Activated T-helper 1 cell treated with anti-CD3 and anti-CD28 coated beads, Interleukin-12 subunit alpha, Interleukin-12 subunit beta, Interleukin-2, Interleukin-4 antibody, amounts not matched to agents 30 ng/mL and 10 ng/mL and 1 ng/mL, durations not matched to agents 14 hours and 24 hours and 36 hours (primary cell): ENCODE measurements around the gene RLN3. TPM values are rescaled to one million over a fixed set of nuclear protein-coding genes. Genes with fewer than 3 reads are reported as not detected.

Source experiments
- DNase-seq: peaks from one replicate; pipeline ENCODE4 v3.0.0; 2021; ENCODE audit warnings: low spot score
- H3K27ac Mint-ChIP-seq: one replicate; pipeline ENCODE4 v1.8.0; 2021; ENCODE audit warnings: mild to moderate bottlenecking, mixed read lengths
- H3K27me3 Mint-ChIP-seq: one replicate; pipeline ENCODE4 v1.8.0; 2022; ENCODE audit warnings: mild to moderate bottlenecking, moderate library complexity, mixed read lengths; ENCODE audit not compliant: insufficient read depth
- H3K36me3 Mint-ChIP-seq: one replicate; pipeline ENCODE4 v1.8.0; 2021; ENCODE audit warnings: low read depth, mixed read lengths
- H3K4me1 Mint-ChIP-seq: one replicate; pipeline ENCODE4 v1.8.0; 2021; ENCODE audit warnings: low read depth, mixed read lengths
- H3K4me3 Mint-ChIP-seq: one replicate; pipeline ENCODE4 v1.8.0; 2021; ENCODE audit warnings: mild to moderate bottlenecking, moderate library complexity, mixed read lengths
- H3K9me3 Mint-ChIP-seq: one replicate; pipeline ENCODE4 v1.8.0; 2021; ENCODE audit warnings: mixed read lengths
- intact Hi-C: fragments of 100-400 bp; cut with micrococcal nuclease; formaldehyde crosslinking; loops from one replicate; pipeline ENCODE4 v1.15.1; 2024
- total RNA-seq: library from RNA; stranded (reverse); gene quantifications from 2 replicates; pipeline ENCODE4 v1.2.3, GENCODE V29; 2022

The RLN3 gene, protein sequence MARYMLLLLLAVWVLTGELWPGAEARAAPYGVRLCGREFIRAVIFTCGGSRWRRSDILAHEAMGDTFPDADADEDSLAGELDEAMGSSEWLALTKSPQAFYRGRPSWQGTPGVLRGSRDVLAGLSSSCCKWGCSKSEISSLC
- not detected in 2 replicates for total RNA-seq

- Mint-ChIP-seq H3K4me1 (peaks cover 14% of the 10 kb centered on the region), H3K9me3 (no peaks in the 10 kb centered on the region), H3K36me3 (peaks cover 5% of the 10 kb centered on the region), H3K4me3 (peak within 1 kb of the TSS; percentile 29), H3K27ac (peak within 1 kb of the TSS; percentile 64), H3K27me3 (peaks cover 3% of the 10 kb centered on the region)
- DNase-seq, result no peak
- intact Hi-C loops, result no loop called here
Observed at GRCh38 chr19:14027856-14028450, at the start of gene RLN3. Gene RLN3, plus strand, starts transcription at chr19:14028148. Its CDS starts 57 bp downstream, at chr19:14028205.

DNA sequence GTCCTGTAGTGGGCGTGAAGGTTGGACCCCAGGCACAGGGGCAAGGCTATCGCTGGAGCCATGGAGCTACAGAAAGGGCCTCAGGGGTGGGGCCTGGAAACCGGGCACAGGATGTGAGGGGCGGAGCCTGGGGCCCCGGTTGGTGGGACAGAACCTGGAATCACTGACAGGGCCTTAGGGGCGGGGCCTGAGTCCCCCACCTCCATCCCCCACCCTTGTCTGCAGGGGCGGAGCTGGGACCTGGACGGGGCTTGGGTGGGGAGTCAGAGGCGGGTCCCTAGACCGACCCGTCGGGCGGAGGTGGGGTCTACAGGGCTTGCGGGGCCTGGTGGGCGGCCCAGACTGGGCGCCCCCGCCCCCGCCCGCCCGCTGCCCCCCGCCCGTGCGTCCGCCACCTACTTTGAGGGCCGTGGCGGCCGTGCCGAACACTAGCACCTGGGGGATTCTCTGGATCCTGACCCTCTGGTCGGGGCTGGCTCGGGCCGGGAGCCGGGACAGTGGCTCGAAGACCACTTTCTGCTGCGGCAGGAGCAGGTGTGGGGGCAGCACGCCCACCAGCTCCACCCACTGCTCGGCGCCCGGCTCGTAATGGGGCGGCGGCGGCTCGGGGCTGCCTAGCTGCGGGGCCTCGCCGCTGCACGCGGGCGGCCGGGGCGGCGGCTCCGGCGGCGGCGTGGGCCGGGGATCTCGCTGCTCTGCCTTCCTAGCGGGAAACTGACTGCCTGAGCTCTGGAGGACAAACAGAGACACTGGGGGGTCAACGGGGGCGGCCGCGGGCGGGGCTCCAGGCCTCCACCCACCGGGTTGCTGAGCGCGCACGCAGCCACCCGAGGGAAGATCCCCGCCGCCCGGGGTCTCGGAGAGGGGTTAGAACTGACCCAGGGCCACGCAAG is 49.4 kb upstream of the RLN3 start:
- no peaks in the 10 kb centered on the region for H3K9me3 Mint-ChIP-seq
- intact Hi-C loops, result no loop called here
- H3K36me3 Mint-ChIP-seq, result peaks cover 8% of the 10 kb centered on the region
- no peak overlapping the region for H3K27ac Mint-ChIP-seq
- no peak for DNase-seq
- H3K4me3 Mint-ChIP-seq, result no peak overlapping the region
- H3K27me3 Mint-ChIP-seq, result no peaks in the 10 kb centered on the region
- H3K4me1 Mint-ChIP-seq, result peaks cover 9% of the 10 kb centered on the region

DNA sequence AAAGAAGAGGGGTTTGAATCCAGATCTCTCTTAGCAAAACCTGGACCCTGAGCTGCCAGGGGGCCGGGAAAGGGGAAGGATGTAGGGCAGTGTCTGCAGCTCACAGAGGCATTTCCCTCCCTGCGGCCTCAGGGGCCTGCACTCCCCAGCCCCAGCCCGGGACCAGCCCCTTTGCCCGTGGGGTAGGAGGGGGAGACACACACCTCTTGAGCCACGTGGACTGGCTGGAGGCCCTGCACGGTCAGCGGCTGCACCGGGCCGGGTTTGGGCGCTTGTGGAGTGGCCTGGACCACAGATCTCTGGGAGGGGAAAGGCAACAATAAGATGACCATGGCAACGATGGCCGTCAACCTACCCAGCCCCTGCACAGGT is 48.7 kb upstream of the RLN3 start:
- Mint-ChIP-seq H3K27ac (no peak overlapping the region), H3K36me3 (peaks cover 7% of the 10 kb centered on the region), H3K4me1 (peaks cover 9% of the 10 kb centered on the region), H3K9me3 (no peaks in the 10 kb centered on the region), H3K4me3 (no peak overlapping the region), H3K27me3 (no peaks in the 10 kb centered on the region)
- intact Hi-C loops, result no loop called here
- DNase-seq, result no peak

DNA sequence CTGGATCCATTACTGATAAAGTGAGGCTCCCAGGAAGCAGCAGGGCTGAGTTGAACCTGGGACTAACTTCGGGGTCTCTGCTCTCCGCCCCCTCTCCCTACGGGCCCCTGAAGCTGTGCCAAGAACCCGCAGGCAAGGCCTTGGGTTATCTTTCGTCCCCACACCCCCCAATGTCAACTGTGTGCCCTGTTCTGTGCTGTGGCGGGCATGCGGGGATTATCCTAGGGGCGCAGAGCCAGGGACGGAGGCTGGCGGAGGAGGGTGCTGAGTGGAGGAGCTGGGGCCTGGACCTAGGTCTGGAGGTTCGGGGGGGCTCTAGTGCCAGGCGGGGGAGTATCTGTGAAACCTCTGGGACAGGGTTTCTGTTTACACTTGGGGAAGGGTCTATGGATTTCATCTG is 48.3 kb upstream of the RLN3 start:
- DNase-seq, result no peak
- Mint-ChIP-seq H3K27ac (no peak overlapping the region), H3K4me3 (no peak overlapping the region), H3K36me3 (peaks cover 5% of the 10 kb centered on the region), H3K27me3 (no peaks in the 10 kb centered on the region), H3K4me1 (peaks cover 9% of the 10 kb centered on the region), H3K9me3 (no peaks in the 10 kb centered on the region)
- intact Hi-C loops, result no loop called here

DNA sequence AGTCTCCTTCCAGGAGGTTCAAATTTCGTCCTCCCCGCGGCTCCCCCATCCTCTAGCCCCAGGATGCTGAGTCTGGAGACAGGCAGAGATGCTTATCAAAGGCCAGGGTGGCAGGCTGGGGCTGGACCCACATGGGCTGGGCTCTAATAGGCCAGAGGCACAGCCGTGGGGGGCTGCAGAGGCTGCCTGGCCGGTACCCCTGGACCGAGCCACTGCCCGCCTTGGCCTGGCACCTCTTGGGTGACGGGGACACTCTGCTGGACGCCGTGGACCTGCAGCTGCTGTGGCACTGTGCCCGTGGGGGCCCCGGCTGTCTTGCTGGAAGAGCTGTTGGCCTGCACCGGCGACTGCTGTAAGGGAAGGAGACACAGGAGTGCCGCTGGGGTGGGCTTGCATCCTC is 47.6 kb upstream of the RLN3 start:
- Mint-ChIP-seq H3K4me3 (no peak overlapping the region), H3K27ac (no peak overlapping the region), H3K27me3 (no peaks in the 10 kb centered on the region), H3K36me3 (peaks cover 5% of the 10 kb centered on the region), H3K4me1 (peaks cover 12% of the 10 kb centered on the region), H3K9me3 (no peaks in the 10 kb centered on the region)
- intact Hi-C loops, result no loop called here
- DNase-seq, result no peak

DNA sequence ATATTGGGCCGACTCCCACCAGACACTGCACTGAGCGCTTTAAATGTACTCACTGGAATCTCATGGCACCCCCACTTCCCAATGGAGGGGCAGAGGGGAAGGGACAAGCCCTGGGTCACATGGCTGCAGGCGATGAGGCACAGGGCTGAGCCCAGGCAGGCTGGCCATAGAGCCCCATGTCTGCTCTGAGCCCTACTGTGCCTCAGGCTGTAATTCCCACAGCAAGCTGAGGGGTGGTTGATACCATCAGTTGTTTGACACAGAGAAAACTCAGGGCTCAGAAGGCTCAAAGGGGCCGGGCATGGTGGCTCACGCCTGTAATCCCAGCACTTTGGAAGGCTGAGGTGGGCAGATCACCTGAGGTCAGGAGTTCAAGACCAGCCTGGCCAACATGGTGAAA is 46.9 kb upstream of the RLN3 start:
- H3K27ac Mint-ChIP-seq, result peak overlapping the region; percentile 29
- peaks cover 5% of the 10 kb centered on the region for H3K36me3 Mint-ChIP-seq
- no peak overlapping the region for H3K4me3 Mint-ChIP-seq
- no peak for DNase-seq
- no peaks in the 10 kb centered on the region for H3K9me3 Mint-ChIP-seq
- H3K4me1 Mint-ChIP-seq, result peaks cover 19% of the 10 kb centered on the region
- no peaks in the 10 kb centered on the region for H3K27me3 Mint-ChIP-seq
- intact Hi-C loops, result no loop called here

DNA sequence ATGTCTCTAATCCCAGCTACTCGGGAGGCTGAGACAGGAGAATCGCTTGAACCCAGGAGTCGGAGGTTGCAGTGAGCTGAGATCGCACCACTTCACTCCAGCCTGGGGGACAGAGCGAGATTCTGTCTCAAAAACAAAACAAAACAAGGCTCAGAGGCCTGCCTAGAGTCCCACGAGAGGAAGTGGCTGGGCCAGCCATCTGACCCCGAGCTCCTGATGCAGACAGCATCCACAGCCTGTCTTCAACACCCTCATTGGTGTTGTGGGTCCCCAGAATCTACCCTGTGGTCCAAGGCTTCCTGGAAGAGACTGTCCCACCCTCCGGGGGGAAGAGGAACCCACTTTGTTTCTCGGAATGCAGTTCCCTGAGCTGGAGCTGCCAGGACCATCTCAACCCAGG is 46.5 kb upstream of the RLN3 start:
- Mint-ChIP-seq H3K4me1 (peaks cover 23% of the 10 kb centered on the region), H3K36me3 (peaks cover 4% of the 10 kb centered on the region), H3K9me3 (no peaks in the 10 kb centered on the region), H3K4me3 (no peak overlapping the region), H3K27me3 (no peaks in the 10 kb centered on the region), H3K27ac (peak overlapping the region; percentile 29)
- no peak for DNase-seq
- intact Hi-C loops, result no loop called here

DNA sequence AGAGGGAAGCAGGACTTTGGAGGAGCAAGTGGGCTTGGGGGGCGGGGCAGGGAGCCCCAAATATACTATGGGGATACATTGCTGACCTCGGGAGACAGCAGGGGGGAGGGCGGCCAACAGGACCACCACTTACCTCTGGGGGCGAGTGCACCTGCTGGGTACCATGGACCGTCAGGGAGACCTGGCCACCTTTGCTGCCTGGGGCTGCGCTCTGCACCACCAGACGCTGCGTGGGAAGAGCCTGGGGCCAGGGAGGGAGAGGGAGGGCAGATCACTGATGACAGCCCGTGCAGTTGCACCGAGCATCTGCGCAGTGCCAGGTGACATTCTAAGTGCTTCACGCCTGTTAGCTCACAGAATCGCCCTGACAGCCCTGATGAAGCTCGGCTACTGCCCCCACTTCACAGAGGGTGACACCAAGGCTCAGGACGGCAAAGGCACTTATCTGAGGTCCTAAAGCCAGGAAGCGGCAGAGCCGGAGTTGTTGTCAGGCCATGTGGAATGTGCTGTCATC is 45.9 kb upstream of the RLN3 start:
- H3K27me3 Mint-ChIP-seq, result no peaks in the 10 kb centered on the region
- H3K4me3 Mint-ChIP-seq, result no peak overlapping the region
- H3K36me3 Mint-ChIP-seq, result peaks cover 2% of the 10 kb centered on the region
- H3K9me3 Mint-ChIP-seq, result no peaks in the 10 kb centered on the region
- peaks cover 28% of the 10 kb centered on the region for H3K4me1 Mint-ChIP-seq
- no peak for DNase-seq
- intact Hi-C loops, result no loop called here
- H3K27ac Mint-ChIP-seq, result no peak overlapping the region

DNA sequence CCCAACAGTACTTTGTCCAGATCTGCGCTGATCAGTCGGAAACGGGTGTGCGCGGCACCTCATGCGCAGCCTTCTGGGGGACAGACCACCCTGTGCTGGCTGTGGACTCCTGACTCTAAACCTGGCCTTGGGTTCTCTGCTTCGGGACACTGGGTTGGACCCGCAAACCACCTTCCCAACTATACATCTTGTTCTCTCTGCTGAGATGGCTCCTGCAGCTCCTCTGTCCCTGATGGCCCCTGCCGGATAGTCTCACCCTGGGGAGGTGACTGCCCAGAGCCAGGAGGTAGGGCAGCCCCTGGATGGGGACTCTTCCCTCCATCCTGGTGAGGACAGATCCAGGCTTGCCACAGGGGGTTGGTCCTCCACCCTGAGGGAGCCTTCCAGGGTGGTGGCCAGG is 45.2 kb upstream of the RLN3 start:
- intact Hi-C loops, result no loop called here
- no peak overlapping the region for H3K27ac Mint-ChIP-seq
- H3K9me3 Mint-ChIP-seq, result no peaks in the 10 kb centered on the region
- no peak for DNase-seq
- H3K27me3 Mint-ChIP-seq, result no peaks in the 10 kb centered on the region
- peaks cover 2% of the 10 kb centered on the region for H3K36me3 Mint-ChIP-seq
- peaks cover 32% of the 10 kb centered on the region for H3K4me1 Mint-ChIP-seq
- no peak overlapping the region for H3K4me3 Mint-ChIP-seq

DNA sequence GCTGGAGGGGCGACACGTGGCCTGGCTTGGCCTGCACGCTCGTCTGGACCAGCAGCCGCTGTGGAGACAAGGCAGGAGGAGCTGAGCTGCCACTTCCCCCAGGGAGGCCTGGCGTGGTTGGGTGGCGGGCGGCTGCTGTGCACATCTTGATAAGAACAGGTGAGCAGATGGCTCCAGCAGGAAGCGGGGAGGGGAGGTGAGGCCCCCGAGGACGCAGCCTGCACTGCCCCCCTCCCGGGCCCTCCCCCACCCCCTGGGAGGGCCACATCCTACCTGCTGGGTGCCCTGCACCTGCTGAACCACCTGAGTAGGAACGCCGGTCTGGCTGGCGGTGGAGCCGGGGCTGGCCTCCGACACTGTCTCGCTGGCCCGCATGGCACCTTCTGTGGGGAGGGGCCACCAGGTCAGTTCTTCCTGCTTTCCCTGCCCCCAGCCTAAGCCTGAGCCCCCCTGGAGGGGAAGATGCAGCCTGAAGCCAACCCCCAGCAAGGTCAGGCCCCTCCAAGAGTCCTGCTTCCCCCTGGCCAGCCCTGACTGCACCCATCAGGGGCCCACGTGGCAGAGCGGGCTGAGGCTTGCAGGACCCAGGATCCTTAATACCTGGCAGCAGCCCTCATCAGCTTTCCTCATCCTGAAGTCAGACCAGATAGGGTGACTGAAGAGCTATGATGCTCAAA is 44.6 kb upstream of the RLN3 start:
- intact Hi-C loops, result no loop called here
- no peak for DNase-seq
- no peak overlapping the region for H3K27ac Mint-ChIP-seq

DNA sequence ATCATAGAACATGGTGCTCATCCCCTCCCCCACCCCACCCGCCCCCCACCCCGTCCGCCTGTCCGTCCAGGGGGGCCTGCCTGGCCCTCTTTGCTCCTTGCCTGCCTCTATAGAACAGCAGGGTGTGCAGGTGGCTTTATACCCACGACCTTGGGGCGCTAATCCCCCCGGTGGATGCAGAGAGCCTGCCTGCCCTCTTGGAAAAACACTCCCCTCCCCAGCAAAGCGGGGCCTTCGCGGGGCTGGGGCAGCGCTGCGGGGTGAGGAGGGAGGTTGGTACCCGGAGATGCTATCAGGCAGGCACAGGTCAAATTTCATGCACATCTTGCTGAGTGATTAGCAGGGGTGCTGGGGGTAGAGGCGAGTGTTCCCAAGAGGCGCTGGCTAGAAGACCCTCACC is 43.8 kb upstream of the RLN3 start:
- Mint-ChIP-seq H3K9me3 (no peaks in the 10 kb centered on the region), H3K4me3 (no peak overlapping the region), H3K36me3 (peaks cover 2% of the 10 kb centered on the region), H3K27ac (no peak overlapping the region), H3K27me3 (no peaks in the 10 kb centered on the region), H3K4me1 (peaks cover 42% of the 10 kb centered on the region)
- intact Hi-C loops, result no loop called here
- no peak for DNase-seq

More for the DNA sequence above, 44.6 kb upstream of the RLN3 start:
- Mint-ChIP-seq H3K36me3 (peaks cover 2% of the 10 kb centered on the region), H3K9me3 (no peaks in the 10 kb centered on the region), H3K4me1 (peaks cover 34% of the 10 kb centered on the region), H3K4me3 (no peak overlapping the region), H3K27me3 (no peaks in the 10 kb centered on the region)

- DNase-seq, result no peak
- H3K27ac Mint-ChIP-seq, result peak overlapping the region; percentile 88
- peaks cover 48% of the 10 kb centered on the region for H3K4me1 Mint-ChIP-seq
- no peaks in the 10 kb centered on the region for H3K9me3 Mint-ChIP-seq
- no peak overlapping the region for H3K4me3 Mint-ChIP-seq
- no peaks in the 10 kb centered on the region for H3K27me3 Mint-ChIP-seq
- intact Hi-C loops, result no loop called here
- H3K36me3 Mint-ChIP-seq, result peaks cover 2% of the 10 kb centered on the region
Observed at GRCh38 chr19:13984875-13985741, 42.8 kb upstream of the RLN3 start.
